CD4-positive, alpha-beta T cell treated with Interferon gamma for 1 hour (primary cell): ENCODE measurements around the gene TCN2.
"Not testable (repeated sequence)": the region's sequence is repeated elsewhere in the genome, so short reads cannot be mapped to it uniquely, and the experiment has no call there.

ENCODE experiments used
- DNase-seq: peaks from one replicate; pipeline ENCODE4 v3.0.0-alpha.2; 2020

TCN2 gene

DNA sequence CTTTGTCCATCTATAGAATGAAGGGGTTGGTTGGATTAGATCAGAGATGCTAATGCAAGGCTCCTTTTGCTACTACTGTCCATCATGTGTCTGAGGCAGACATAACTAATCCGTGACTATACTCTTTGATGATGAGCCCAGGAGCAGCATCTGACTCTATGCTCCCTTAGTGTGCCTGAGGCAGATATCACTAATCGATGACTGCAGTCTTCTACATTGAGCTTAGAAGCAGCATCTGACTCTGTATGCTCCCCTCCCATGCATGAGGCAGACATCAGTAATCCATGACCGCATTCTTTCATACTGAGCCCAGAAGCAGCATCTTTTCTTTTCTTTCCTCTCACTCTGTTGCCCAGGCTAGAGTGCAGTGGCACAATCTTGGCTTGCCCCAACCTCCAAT lies 4.2 kb downstream of the TCN2 start:
- DNase-seq = no peak

DNA sequence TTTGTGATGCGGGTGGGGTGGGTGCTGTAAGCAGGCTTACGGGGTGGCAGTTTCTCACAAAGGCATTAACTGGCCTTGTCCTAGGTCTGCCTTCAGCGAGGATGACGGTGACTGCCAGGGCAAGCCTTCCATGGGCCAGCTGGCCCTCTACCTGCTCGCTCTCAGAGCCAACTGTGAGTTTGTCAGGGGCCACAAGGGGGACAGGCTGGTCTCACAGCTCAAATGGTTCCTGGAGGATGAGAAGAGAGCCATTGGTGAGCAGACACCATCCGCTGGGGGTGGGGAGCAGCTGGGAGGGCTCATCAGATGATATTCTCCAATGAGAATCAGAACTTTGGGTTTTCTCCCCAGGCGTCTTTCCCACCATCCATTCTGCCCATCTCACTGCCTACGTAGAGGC lies 5.8 kb downstream of the TCN2 start:
- DNase-seq = no peak

DNA sequence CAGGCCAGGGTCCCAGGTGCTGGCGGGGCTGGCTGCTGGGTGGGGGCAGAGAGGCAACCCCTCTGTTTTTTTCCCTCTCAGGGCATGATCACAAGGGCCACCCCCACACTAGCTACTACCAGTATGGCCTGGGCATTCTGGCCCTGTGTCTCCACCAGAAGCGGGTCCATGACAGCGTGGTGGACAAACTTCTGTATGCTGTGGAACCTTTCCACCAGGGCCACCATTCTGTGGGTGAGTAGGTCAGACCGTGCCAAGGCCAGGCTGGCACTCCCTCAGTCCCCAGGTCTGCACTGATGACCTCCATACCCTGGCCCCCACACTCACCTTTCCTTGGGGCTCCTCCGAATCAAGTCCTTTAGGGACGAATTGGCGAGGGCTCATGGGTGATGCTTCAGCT lies 7.3 kb downstream of the TCN2 start:
- no peak for DNase-seq

DNA sequence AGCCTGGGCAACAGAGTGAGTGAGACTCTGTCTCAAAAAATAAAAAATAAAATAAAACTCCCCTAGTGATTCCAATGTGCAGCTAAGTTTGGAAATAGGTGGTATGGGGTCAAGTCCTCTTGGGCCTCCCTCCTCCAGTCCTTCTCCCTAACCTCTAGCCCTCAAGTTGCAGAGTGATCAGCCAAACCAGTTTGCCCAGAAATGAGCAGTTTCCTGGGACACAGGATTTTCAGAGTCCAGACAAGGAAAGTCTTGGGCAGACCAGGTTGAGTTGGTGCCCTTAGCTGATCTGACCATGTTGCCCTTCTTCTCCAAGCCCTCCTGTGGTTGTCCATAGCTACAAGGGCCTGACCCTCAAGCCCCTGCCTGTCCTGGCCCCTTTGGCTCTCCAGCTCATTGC lies 7.9 kb downstream of the TCN2 start:
- no peak for DNase-seq

DNA sequence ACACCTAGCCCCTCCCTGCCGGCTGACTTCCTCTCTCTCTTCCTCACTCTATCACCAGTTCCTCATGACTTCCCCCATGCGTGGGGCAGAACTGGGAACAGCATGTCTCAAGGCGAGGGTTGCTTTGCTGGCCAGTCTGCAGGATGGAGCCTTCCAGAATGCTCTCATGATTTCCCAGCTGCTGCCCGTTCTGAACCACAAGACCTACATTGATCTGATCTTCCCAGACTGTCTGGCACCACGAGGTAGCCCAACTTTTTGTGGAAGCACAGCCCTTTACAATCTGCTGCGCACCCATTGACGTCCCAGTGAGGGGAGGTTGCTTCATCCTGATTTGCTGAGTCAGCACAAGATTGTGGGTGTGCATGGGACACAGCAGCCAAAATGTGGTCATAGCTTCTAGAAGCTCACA lies 8.6 kb downstream of the TCN2 start:
- peak; percentile 13 for DNase-seq

DNA sequence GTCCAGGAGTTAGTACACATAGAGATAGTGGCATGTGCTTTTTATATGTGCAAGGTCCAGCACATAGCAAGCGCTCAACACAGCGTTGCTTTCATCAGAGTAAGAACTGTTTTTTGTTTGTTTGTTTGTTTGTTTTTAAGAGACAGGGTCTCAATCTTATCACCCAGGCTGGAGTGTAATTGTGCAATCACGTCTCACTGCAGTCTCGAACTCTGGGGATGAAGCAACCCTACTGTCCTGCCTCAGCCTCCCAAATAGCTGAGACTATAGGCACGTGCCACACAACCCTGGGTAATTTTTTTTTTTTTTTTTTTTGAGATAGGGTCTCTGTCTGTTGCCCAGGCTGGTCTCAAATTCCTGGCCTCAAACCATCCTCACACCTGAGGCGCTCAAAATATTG lies 10.8 kb downstream of the TCN2 start:
- no peak for DNase-seq

DNA sequence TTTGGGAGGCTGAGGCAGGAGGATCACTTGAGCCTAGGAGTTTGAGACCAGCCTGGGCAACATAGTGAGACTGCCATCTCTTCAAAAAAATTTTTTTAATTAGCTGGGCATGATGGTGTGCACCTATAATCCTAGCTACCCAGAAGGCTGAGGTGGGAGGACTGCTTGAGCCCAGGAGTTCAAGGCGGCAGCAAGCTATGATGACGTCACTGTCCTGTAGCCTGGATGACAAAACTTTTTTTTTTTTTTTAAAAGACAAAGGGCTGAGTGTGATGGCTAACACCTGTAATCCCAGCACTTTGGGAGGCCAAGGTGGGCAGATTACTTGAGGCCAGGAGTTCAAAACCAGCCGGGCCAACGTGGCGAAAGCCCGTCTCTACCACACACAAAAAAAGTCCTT lies 12.9 kb downstream of the TCN2 start:
- DNase-seq = not testable (repeated sequence)

DNA sequence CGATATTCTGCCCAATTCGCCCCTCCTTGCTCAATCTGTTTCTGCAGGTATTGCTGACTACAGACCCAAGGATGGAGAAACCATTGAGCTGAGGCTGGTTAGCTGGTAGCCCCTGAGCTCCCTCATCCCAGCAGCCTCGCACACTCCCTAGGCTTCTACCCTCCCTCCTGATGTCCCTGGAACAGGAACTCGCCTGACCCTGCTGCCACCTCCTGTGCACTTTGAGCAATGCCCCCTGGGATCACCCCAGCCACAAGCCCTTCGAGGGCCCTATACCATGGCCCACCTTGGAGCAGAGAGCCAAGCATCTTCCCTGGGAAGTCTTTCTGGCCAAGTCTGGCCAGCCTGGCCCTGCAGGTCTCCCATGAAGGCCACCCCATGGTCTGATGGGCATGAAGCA lies 19.4 kb downstream of the TCN2 start:
- no peak for DNase-seq

DNA sequence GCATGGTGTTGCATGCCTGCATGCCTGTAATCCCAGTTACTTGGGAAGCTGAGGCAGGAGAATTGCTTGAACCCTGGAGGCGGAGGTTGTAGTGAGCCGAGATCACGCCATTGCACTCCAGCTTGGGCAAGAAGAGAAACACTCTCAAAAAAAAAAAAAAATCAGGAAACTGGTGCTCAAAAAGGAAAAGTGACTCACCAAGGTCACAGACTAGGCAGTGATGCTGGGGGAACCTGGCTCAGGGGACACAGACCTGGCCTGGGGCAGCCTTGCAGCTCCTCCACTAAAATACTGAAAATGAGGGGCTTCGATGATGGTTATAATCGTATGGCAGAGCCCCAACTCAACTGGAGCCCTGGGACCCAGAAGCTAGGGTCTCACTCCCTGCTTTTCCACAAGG lies 20.5 kb downstream of the TCN2 start:
- no peak for DNase-seq

DNA sequence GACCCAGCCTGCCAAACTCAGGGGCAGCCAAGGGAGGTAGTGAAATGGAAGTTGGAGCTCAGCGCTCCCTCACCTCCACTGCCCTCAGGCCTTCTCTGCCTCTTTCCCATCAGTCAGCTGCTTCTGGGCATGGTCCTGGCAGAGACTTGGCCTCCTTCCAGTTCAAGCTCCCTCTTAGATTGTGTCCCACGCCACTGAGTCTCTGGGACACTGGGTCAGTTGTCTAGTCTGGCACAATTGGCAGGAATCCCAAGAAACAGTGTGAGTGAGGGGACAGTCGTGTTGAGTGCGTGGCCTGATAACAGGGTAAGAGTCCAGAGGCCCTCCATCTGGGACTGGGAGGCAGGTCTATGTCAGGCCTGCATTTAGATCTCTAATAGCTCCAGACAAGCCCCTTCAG lies 21.5 kb downstream of the TCN2 start:
- no peak for DNase-seq

DNA sequence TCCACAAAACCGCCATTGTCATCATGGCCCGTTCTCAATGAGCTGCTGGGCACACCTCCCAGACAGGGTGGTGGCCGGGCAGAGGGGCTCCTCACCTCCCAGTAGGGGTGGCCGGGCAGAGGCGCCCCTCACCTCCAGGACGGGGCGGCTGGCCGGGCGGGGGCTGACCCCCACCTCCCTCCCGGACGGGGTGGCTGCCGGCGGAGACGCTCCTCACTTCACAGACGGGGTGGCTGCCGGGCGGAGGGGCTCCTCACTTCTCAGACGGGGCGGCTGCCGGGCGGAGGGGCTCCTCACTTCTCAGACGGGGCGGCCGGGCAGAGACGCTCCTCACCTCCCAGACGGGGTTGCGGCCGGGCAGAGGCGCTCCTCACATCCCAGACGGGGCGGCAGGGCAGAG lies 24.5 kb downstream of the TCN2 start:
- not testable (repeated sequence) for DNase-seq

DNA sequence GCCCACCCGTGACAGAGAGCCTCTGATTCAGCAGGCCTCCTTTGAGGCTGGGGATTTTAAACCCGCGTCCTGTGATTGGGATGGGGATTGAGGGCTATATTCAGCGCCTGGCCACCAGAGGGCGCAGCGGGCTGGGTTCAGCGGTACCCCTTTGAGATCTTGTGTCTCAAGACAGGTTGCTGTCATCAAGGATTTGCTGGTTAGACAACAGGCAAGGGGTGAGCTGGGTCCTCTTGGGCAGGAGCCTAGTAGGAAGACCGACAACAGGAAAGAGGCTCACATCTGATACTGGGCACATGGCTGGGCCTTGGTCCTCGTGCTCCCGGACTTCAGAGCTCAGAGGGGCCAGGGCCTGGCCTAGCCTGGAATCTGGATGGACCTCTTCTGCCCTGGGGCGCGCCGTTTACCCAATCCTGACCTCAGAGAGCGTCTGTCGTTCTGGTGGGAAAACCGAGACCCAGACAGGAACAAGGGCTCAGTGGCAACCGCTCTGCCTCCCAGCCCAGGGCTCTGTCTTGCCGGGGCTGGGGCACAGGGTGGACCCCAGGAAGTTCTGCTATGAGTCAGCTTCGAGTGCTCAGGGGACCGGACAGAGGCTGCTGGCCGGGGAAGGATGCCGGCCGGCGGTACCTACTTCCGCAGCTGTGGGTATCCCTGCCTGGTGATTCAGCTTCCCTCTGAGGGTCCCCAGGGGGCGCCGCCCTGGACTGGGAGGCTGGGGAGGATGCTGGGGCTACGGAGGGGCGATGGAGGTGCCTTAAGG lies 27.7 kb downstream of the TCN2 start:
- DNase-seq = peak; percentile 85

DNA sequence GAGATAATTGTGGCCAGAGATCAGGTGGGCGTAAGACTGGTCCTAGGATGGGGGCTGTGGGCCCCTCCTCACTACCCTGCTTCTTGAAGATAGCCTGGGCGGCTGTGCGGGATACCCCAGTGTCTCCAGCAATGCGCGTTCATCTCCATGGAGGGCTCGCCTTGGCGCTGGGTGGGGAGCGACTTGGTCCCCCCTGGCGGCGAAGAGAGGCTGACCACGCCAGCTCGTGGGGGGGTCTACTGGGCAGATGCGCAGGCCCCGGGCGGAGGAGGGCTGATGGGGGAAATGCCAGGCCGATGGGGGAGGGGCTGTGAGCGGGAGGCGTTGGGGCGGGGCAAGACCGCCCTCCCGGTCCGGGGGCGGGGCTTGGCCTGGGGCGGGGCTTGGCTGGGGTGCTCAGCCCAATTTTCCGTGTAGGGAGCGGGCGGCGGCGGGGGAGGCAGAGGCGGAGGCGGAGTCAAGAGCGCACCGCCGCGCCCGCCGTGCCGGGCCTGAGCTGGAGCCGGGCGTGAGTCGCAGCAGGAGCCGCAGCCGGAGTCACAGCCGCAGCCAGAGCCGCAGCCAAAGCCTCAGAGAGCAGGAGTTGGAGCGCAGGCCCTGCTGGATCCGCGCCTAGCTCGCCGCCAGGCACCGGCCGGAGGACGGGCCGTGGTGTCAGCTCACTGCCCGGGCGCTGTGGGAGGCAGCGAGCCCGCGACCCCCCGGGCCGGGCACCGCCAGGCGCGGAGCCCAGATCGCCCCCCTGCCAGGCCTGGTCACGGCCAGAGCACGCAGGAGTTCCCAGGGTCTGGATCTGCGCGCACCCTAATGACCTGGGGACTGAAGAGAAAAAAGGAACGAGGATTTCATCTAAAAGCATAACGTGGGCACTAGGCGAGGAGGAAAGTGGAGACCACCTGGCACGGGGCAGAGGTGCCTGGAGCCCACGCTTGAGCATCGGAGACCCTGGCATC lies 28.6 kb downstream of the TCN2 start, which contains the start of gene SLC35E4:
Gene SLC35E4 (plus strand): TSS at position 509 of the 953 bp plus-strand sequence. CDS start 670 bp downstream, outside the sequence.
- peak; percentile 92 for DNase-seq

DNA sequence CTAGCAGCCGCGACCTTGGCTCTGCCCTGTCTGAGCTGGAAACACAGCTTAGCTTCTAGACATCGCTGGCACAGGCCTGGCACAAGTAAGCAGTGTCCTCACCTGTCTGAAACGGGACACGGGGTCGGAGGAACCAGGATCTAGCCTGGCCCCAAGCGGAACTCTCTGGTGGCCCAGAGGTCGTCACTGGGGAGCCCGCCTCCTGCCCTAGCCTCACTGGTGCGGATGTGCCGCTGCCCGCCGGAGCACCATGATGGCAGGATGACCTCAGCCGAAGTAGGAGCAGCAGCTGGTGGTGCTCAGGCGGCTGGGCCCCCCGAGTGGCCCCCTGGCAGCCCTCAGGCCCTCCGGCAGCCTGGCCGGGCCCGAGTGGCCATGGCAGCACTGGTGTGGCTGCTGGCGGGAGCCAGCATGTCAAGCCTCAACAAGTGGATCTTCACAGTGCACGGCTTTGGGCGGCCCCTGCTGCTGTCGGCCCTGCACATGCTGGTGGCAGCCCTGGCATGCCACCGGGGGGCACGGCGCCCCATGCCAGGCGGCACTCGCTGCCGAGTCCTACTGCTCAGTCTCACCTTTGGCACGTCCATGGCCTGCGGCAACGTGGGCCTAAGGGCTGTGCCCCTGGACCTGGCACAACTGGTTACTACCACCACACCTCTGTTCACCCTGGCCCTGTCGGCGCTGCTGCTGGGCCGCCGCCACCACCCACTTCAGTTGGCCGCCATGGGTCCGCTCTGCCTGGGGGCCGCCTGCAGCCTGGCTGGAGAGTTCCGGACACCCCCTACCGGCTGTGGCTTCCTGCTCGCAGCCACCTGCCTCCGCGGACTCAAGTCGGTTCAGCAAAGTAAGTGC lies 29.5 kb downstream of the TCN2 start:
- no peak for DNase-seq

DNA sequence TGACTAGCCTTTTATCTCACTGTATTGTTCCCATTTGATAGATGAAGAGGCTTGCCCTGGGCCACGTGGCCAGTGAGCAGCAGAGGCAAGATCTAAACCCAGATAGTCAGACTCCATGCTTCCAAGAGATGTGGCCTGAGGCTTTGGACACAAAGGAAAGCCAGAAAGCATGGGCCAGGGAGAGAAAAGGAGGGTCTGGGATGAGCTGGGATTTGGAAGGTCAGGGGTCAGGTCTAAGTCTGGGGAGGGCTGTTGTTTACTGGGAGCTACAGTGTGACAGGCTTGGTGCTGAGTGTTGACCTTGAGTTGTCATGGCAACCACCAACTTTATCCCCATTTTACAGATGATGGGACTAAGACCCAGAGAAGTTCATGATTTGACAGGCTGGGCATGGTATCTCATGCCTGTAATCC lies 30.7 kb downstream of the TCN2 start:
- DNase-seq = no peak

DNA sequence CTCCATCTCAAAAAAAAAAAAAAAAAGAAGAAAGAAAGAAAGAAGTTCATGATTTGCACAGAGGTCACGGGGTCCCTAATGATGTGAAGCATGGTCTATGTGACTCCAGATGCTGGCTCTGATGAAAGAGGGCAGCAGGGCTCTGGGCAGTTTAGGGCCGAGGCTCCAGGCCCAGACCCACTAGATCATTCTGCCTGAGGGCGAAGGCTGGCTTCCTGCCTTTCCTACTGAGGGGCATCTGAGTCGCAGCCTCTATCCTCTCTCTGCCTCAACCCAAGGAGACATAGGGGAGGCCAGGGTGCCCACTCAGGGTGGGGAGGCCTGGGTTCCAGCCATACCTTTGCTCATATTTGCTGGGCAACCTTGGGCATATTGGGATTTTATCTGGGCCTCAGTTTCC lies 33.4 kb downstream of the TCN2 start:
- no peak for DNase-seq

DNA sequence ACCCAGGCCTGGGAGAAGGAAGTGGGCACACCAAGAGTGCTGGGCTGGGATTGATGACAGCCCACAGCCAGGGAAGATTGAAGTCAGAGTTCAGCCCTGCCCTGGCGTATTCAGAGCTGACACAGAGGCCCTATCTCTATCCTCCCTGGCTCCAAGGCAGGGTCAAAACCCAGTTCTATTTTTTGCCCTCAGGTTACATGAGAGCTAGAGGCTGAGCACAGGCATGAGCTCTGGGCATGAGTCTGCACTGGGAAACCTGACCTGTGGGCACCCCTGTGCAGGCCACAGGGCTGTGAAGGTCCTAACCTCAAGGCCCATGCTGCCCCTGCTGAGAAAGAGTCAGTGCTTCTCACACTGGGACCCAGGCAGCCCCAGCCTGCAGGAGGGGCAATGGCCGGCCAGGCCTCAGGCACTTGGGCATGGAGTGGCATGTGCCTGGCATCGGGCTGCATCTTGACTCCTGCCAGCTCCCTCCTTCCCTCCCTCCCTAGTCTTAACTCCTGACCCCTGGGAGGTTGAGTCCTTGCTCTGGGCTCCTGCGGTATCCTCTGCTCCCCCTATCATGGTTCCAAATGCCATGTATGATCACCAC lies 34.0 kb downstream of the TCN2 start:
- no peak for DNase-seq

DNA sequence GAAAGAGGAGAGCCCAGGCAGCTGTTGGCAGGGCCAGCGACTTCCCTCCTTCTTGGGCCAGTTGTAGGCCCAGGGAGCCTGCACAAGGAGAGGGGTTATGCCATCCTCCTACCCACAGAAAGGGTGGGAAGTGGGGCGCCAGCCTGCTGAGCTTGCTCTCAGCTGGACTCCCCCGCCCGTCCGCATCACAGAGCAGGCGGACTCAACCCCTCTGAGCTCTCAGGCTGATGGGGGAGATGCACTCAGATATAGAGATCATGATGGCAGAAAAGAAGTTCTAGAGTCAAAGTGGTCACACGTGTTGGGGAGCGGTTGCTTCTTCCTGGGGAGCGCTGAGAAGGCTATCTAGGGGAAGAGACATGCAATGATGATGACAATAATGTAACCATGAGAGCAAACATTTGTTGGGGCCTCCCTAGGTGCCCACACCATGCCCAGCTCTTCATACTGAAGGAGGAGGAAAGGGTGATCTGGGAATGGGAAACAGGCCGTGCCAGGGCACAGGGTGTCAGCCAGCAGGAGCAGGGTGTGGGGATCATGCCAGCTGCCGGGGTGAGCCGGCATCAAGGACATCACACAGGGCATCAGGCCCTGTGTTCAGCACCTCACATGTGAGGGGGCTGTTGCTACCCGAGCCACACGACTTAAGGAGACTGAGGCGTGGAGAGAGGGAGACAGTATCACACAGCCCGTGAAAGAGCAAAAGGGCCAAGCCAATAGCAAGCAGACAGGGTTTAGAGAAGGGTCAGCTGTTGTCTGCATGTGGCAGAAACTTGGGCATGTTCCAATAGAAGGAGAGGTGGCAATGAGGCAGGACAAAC lies 36.3 kb downstream of the TCN2 start:
- no peak for DNase-seq

DNA sequence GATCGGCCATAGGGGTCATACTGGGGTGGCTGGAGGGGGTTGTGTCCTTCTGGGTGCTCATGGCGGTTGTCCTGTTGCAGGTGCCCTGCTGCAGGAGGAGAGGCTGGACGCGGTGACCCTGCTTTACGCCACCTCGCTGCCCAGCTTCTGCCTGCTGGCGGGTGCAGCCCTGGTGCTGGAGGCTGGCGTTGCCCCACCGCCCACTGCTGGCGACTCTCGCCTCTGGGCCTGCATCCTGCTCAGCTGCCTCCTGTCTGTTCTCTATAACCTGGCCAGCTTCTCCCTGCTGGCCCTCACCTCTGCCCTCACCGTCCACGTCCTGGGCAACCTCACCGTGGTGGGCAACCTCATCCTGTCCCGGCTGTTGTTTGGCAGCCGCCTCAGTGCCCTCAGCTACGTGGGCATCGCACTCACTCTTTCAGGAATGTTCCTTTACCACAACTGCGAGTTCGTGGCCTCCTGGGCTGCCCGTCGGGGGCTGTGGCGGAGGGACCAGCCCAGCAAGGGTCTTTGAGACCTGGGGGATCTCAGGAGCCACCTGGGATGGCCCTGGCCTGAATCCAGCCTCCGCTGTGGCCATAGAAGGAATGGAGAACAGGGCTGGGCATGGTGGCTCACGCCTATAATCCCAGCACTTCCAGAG lies 39.7 kb downstream of the TCN2 start:
- no peak for DNase-seq

DNA sequence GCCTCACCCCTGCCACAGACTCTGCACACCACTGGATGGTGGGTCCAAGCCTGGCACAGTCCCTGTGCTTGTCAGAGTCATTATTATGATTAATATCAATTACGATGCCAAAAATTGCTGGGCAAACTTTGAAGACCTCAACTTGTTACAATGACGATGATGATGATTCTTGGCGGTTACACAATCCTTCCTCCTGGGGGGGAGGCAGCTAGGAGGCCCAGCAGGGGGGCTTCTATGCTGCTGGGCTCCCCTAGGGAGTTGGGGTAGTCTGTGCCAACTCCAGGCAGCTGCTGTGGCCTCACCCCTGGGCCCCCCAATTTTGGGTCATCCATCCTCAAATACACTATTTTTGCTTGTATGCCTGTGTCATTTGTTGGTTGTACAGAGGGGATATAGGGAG lies 40.6 kb downstream of the TCN2 start:
- DNase-seq = no peak

DNA sequence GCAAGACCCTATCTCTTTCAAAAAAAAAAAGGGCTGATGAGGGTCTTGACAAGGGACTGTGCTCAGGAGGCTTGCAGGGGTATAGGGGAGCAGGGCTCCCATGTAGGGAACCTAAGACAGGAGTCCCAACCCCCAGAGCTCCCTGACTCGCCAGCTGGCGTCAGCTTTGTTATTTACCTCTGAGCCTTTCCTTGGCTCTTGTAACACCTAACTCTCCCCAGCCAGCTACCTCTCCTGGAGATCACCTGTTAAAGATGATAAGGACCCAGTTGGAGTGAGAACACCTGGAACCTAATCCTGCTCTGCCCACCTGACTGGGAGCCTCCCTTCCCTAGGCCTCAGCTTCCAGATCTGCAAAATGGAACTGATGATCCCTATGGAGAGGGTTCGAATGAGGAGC lies 41.9 kb downstream of the TCN2 start:
- no peak for DNase-seq
